BJ (cell line): Measurements from ENCODE around the gene TMED6. TPM values are rescaled to one million over a fixed set of nuclear protein-coding genes. Genes with fewer than 3 reads are reported as not detected.

Experiments
- CTCF ChIA-PET: fragments of 350-600 bp; formaldehyde crosslinking; extraction: SDS; loops from one replicate; lab custom pipeline; 2021; ENCODE audit warnings: antibody characterized with exemption, inconsistent platforms; lab: Yijun Ruan, JAX
- POLR2A ChIA-PET: fragments of 300-600 bp; sonication (Branson Sonifier 250); formaldehyde crosslinking; extraction: SDS; loops from one replicate; lab custom pipeline; 2021; ENCODE audit warnings: antibody characterized with exemption; lab: Charles Lee
- DNase-seq: peaks from one replicate; pipeline ENCODE4 v3.0.0-alpha.2; 2011; ENCODE audit warnings: low read depth
- H3K27me3 ChIP-seq: 2 replicates; pipeline ENCODE4 v1.6.0; 2011; ENCODE audit warnings: low read length; ENCODE audit not compliant: control insufficient read depth, insufficient read depth
- H3K36me3 ChIP-seq: 2 replicates; pipeline ENCODE4 v1.5.1; 2011; ENCODE audit warnings: low read length; ENCODE audit not compliant: control insufficient read depth, insufficient read depth
- H3K4me3 ChIP-seq: 2 replicates; pipeline ENCODE4 v1.5.1; 2011; ENCODE audit warnings: low read depth, mild to moderate bottlenecking, control low read depth, low read length
- polyA plus RNA-seq: library from polyadenylated mRNA; depleted of rRNA; stranded (reverse); fragments of >200 nt; gene quantifications from 2 replicates; pipeline ENCODE4 v1.2.3, GENCODE V29; 2011
- TF ChIP-seq, protein P1 (sequence below): IDR thresholded peaks from 2 replicates; pipeline ENCODE4 v1.5.1; 2011; ENCODE audit warnings: low read depth, mild to moderate bottlenecking, control low read depth, inconsistent platforms, low read length, moderate library complexity; ENCODE audit not compliant: insufficient read depth

TMED6 gene
- polyA plus RNA-seq, 1 experiment: not detected

DNA sequence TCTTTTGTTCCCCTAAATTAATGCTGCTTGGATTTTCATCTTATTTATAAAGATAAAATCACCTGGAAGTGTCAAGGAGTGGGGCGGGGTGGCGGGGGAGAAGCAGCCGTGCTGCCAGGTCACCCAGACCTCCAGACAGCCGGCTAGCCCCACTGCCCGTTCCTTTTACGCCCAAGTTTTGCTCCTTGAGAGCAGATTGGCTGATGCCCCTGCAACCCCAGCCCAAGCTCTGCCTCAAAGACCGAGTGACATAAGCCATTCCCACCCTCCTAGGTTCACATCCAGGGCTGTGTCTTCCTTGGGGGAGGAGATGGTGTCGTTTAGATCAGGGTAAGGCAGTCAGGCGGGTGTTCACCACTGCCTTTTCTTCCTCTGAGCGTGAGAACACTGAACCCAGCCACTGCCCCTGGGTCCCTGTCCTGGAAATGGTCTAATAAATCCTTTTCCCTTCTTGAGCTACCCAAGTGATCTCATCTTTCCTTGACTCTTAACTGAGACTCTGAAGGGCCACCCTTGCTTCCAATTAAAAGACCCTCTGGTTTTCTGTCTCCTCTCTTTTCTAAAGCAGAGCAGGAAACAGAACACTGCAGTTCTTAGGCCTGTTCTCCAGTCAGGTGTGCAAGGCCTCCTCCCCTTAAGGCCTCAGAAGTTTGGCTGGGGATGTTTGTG is 26.9 kb downstream of the TMED6 start:
- DNase-seq: no peak
- peaks cover 38% of the 10 kb centered on the region for H3K36me3 ChIP-seq
- ChIA-PET CTCF (interaction anchor here (1.1 kb wide), 1 partner anchor 14 kb away, joined by 3 read pairs; no protein-coding TSS in a partner anchor), POLR2A (no interaction called here)
- TF ChIP-seq, protein P1, sequence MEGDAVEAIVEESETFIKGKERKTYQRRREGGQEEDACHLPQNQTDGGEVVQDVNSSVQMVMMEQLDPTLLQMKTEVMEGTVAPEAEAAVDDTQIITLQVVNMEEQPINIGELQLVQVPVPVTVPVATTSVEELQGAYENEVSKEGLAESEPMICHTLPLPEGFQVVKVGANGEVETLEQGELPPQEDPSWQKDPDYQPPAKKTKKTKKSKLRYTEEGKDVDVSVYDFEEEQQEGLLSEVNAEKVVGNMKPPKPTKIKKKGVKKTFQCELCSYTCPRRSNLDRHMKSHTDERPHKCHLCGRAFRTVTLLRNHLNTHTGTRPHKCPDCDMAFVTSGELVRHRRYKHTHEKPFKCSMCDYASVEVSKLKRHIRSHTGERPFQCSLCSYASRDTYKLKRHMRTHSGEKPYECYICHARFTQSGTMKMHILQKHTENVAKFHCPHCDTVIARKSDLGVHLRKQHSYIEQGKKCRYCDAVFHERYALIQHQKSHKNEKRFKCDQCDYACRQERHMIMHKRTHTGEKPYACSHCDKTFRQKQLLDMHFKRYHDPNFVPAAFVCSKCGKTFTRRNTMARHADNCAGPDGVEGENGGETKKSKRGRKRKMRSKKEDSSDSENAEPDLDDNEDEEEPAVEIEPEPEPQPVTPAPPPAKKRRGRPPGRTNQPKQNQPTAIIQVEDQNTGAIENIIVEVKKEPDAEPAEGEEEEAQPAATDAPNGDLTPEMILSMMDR: no peak
- no peak overlapping the region for H3K4me3 ChIP-seq
- H3K27me3 ChIP-seq: no peaks in the 10 kb centered on the region

DNA sequence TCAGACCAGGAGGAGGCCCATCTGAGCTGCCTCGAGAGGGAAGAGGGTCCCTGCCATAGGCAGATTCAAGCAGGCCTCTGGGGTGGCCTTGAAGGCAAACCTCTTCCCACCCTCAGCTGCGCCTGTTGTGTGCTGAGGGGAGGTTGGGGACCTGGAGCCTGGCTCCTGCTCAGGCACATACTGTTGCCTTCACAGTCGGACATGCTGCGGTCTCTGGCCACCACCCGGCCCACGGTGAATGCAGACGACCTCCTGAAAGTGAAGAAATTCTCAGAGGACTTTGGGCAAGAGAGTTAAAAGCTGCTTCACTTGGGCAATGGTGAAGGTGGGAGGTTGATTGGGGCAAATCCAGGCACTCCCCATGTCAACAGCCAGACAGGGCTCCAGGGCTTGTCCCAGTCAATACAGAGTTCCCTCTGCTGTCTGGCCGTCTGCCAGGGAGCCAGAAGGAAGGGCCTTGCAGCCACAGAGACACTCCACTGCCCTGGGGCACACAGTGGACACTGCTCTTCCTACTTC is 27.5 kb downstream of the TMED6 start:
- TF ChIP-seq, protein P1: no peak

DNA sequence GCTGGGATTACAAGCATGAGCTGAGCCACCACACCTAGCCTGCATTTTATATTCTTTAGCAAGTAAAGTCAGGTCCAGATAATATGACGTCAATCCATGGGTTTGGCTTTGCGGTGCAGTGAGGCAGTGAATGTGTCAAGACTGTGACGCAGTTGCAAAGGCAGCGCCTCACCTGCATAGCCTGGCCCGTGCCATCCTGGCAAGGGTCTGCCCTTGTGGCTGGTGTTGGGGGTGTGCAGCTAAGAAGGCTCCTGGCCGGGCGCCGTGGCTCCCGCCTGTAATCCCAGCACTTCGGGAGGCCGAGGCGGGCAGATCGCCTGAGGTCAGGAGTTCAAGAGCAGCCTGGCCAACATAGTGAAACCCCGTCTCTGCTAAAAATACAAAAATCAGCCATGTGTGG is 28.2 kb downstream of the TMED6 start:
- TF ChIP-seq, protein P1: no peak
- POLR2A ChIA-PET: no interaction called here
- Histone ChIP-seq H3K4me3 (no peak overlapping the region), H3K36me3 (peaks cover 49% of the 10 kb centered on the region), H3K27me3 (no peaks in the 10 kb centered on the region)
- DNase-seq: no peak
- CTCF ChIA-PET: interaction anchor here (1.1 to 1.4 kb wide), 2 partner anchors 11 to 13 kb away, joined by 3 read pairs; no protein-coding TSS in a partner anchor

More for the DNA sequence above, 27.5 kb downstream of the TMED6 start:
- CTCF ChIA-PET: interaction anchor here (1.1 kb wide), 1 partner anchor 13 kb away, joined by 3 read pairs; no protein-coding TSS in a partner anchor
- Histone ChIP-seq H3K27me3 (no peaks in the 10 kb centered on the region), H3K4me3 (no peak overlapping the region), H3K36me3 (peaks cover 45% of the 10 kb centered on the region)
- POLR2A ChIA-PET: no interaction called here
- no peak for DNase-seq

DNA sequence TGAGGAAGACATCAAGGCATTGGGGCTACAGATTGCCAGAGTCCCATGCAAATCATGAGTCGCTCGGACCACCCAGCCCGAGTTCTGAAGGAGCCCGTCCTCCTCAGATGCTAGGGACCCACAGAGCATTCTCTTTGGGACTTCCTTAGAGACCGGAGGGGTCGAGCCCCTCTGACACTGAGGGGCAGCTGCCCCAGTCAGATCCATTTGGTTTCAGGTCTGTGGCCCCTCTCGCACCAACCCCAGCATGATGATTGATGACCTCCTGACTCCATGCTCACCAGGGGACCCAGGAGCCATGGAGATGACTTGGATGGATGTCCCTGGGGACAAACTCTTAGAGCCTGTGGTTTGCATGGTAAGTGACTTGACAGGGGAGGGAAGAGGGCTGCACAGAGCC is 29.2 kb downstream of the TMED6 start:
- ChIA-PET CTCF (interaction anchor here (1.4 kb wide), 1 partner anchor 10 kb away, joined by 3 read pairs; no protein-coding TSS in a partner anchor), POLR2A (no interaction called here)
- no peak overlapping the region for H3K4me3 ChIP-seq
- TF ChIP-seq, protein P1: no peak
- no peak for DNase-seq
- no peaks in the 10 kb centered on the region for H3K27me3 ChIP-seq
- H3K36me3 ChIP-seq: peaks cover 52% of the 10 kb centered on the region

DNA sequence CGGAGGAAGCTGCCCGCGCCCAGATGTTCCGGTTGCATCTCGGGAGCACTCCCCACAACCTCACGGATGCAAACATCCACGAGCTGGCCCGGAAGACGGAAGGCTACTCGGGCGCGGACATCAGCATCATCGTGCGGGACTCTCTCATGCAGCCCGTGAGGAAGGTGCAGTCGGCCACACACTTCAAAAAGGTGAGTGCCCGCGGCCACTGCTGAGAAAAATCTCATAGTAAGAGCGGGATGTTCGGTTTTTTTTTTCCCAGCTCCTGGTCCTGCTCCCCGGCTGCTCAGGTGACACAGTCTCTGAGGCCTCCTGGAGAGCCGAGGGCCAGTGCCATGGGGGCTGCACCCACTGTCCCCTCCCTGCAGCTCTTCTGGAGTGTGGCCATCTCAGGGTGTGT is 30.5 kb downstream of the TMED6 start:
- peaks cover 64% of the 10 kb centered on the region for H3K36me3 ChIP-seq

More for the DNA sequence above, 30.5 kb downstream of the TMED6 start:
- Histone ChIP-seq H3K4me3 (no peak overlapping the region), H3K27me3 (no peaks in the 10 kb centered on the region)
- POLR2A ChIA-PET: no interaction called here
- CTCF ChIA-PET: no interaction called here
- TF ChIP-seq, protein P1: no peak
- DNase-seq: no peak
